Rectal smooth muscle tissue (tissue), 1 donor: ENCODE data around the gene COPE.

Source experiments
- H3K27ac ChIP-seq: one replicate; pipeline ENCODE4 v1.7.0; 2013; ENCODE audit warnings: low read depth, low read length, inconsistent platforms
- H3K27me3 ChIP-seq: one replicate; pipeline ENCODE4 v1.7.0; 2013; ENCODE audit warnings: low read length; ENCODE audit not compliant: control insufficient read depth, insufficient read depth
- H3K36me3 ChIP-seq: one replicate; pipeline ENCODE4 v1.7.0; 2013; ENCODE audit warnings: low read length; ENCODE audit not compliant: control insufficient read depth, insufficient read depth
- H3K4me1 ChIP-seq: one replicate; pipeline ENCODE4 v1.7.0; 2013; ENCODE audit warnings: low read length; ENCODE audit not compliant: control insufficient read depth, insufficient read depth
- H3K4me3 ChIP-seq: one replicate; pipeline ENCODE4 v1.7.0; 2013; ENCODE audit warnings: low read length
- H3K9ac ChIP-seq: one replicate; pipeline ENCODE4 v1.7.0; 2013; ENCODE audit warnings: low read length

COPE gene

DNA sequence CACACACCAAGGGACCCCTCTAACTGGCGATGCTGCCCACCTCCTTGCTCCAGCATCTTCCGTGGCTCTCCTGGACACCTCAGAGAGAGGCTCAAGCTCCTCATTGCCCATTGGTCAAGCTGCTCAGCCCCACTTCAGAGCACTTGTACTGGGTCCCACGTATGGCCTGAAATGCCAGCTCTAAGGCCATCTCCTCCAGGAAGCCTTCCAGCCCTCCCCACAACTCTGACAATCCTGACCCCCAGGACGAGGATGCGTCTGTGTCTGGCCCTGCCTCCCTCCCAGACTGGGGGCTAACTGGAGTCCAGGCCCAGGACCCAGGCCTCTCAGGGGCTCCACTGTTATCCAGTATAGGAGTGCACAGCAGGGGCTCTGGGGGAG is 29.8 kb upstream of the COPE start:
- H3K27me3 ChIP-seq = no peaks in the 10 kb centered on the region
- no peak overlapping the region for H3K4me3 ChIP-seq
- no peak overlapping the region for H3K27ac ChIP-seq
- H3K4me1 ChIP-seq = no peaks in the 10 kb centered on the region
- H3K36me3 ChIP-seq = no peaks in the 10 kb centered on the region
- no peak overlapping the region for H3K9ac ChIP-seq

DNA sequence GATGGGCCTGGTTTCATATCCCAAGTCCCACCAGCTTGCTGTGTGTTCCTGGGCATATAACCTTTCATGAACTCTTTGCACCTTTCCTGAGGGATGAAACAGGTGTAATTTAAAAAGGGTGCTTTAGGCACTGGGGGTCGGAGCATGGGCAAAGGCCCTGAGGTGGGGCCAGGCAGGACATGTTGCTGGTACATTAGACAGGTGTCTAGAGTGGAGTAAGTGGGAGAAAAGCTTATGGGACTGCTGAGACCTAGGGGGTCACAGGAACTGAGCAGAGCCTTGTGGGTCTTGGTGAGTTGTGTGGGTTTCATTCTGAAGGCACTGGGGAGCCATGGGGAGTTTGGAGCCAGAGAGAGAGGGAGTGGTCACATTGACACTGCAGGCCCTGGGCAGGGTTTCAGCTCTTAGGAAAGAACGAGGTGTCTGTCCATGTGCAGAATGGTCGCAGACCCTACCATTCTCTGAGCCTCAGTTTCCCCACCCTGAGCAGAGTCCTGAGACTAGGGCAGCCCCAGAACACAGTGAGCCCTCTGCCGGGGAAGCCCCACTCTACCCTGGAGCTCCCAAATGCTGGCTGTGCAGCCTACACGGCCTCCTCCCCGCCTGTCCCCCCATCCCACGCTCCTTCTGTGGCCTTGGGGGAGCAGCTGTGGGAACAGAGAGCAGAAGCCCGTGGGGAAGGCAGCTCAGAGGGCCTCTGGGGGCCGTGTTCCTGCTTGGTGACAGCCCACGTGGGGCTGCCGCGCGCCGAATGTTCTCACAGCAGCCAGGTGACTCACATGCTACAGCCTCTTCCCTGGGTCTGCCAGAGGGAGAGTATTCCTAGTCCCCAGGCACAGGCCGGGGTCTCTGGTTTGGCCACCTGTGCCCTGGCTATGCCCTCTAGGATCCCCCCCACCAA is 29.1 kb upstream of the COPE start:
- no peak overlapping the region for H3K4me3 ChIP-seq
- H3K36me3 ChIP-seq = no peaks in the 10 kb centered on the region
- H3K9ac ChIP-seq = no peak overlapping the region
- no peaks in the 10 kb centered on the region for H3K27me3 ChIP-seq
- H3K4me1 ChIP-seq = no peaks in the 10 kb centered on the region
- no peak overlapping the region for H3K27ac ChIP-seq

DNA sequence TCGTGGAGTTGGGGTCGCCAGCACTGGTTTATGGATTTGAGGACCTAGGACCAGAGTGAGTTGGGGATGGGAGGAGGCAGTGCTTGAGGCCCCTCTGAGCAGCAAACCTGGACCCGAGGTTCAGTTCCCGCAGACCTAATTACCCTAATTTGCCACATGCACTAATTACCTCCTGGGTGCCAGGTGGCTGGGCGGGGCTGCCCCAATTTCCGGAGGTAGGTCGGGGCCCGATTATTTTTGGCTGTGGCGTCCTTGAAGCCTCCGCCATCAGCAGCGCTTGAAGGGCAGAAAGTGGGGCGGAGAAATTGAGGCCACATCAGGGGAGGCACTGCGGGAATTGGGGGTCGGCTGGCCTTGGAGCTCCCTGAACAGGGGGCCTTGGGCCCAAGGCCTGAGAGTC is 27.7 kb upstream of the COPE start:
- Histone ChIP-seq H3K27ac (no peak overlapping the region), H3K4me1 (no peaks in the 10 kb centered on the region), H3K36me3 (no peaks in the 10 kb centered on the region), H3K4me3 (no peak overlapping the region), H3K9ac (no peak overlapping the region), H3K27me3 (no peaks in the 10 kb centered on the region)

DNA sequence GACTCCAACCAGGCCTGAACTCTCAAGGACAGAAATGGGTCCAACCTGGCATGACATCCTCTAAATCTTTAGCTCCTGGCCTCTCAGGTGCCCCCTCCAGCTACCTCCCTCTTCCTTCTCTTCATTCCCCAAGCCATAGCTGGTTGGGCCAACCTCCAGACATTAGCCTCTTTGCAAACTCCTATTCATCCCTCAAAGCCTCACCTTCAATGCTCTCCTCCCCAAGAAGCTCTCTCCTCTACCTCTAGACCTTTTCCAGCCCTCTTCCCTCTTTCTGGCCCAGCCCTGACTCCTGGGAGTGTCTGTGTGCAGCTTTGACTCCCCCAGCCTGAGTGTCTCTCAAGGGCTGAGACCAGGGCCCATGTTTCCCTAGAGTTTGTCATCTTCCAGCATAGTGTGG is 27.1 kb upstream of the COPE start:
- no peak overlapping the region for H3K27ac ChIP-seq
- H3K4me1 ChIP-seq = no peaks in the 10 kb centered on the region
- no peaks in the 10 kb centered on the region for H3K36me3 ChIP-seq

DNA sequence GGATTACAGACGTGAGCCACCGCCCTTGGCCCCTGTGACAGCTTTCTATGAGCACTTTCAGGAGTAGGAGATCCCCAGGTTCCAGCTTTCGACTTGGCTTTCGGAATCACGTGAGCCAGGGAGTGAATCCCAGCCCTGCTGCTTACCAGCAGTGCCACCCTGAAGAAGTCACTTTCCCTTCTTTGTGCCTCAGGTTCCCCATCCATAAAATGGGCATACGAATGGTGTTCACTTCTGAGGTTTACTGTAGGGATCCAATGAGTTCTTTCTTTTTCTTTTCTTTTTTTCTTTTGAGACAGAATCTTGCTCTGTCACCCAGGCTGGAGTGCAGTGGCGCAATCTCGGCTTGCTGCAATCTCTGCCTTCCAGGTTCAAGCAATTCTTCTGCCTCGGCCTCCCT is 26.1 kb upstream of the COPE start:
- Histone ChIP-seq H3K36me3 (no peaks in the 10 kb centered on the region), H3K27ac (no peak overlapping the region), H3K4me1 (no peaks in the 10 kb centered on the region), H3K9ac (no peak overlapping the region), H3K27me3 (no peaks in the 10 kb centered on the region), H3K4me3 (no peak overlapping the region)

More for the DNA sequence above, 27.1 kb upstream of the COPE start:
- Histone ChIP-seq H3K9ac (no peak overlapping the region), H3K4me3 (no peak overlapping the region), H3K27me3 (no peaks in the 10 kb centered on the region)

- Histone ChIP-seq H3K9ac (no peak overlapping the region), H3K4me1 (no peaks in the 10 kb centered on the region), H3K27me3 (no peaks in the 10 kb centered on the region), H3K36me3 (no peaks in the 10 kb centered on the region), H3K4me3 (no peak overlapping the region), H3K27ac (no peak overlapping the region)
Measured at GRCh38 chr19:18943465-18943864, 24.3 kb upstream of the COPE start.

GRCh38 chr19:18942692-18943091 is 23.5 kb upstream of the COPE start:
- H3K9ac ChIP-seq = no peak overlapping the region
- no peaks in the 10 kb centered on the region for H3K4me1 ChIP-seq
- H3K27me3 ChIP-seq = no peaks in the 10 kb centered on the region
- no peak overlapping the region for H3K27ac ChIP-seq
- H3K36me3 ChIP-seq = no peaks in the 10 kb centered on the region
- no peak overlapping the region for H3K4me3 ChIP-seq

DNA sequence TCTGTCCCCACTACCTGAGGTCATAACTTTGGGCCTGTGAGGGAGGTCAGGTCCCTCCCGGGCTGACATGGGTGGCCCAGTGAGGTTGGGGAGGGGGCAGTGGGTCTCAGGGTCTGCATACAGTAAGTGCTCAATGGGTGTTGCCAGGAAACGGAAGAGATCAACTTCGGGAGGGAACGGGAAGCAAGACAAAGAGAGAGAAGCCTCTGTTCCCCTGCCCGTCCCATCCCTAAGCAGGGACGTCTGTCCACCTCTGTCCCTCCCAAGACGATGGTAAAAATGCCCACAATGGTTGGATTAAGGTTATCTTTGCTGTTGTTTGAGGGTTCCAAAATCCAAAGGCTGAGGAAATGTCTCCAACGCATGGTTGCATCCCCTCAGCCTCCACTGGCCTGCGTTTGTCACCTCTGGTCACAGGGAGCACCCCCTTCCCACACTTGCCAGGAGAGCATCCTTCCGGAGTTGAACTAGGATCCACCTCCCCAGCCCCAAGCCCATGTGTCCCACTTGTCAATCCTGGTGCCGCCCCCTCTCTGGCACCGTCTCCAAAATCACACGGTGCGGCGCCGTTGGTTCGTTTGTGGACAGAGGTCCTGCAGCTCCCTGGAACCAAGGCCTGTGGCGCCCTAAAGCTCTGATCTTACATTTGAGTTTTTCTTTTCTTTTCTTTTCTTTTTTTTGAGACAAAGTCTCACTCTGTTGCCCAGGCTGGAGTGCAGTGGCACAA is 22.6 kb upstream of the COPE start:
- Histone ChIP-seq H3K36me3 (no peaks in the 10 kb centered on the region), H3K4me1 (no peaks in the 10 kb centered on the region), H3K4me3 (peak overlapping the region; percentile 47), H3K27me3 (no peaks in the 10 kb centered on the region), H3K9ac (no peak overlapping the region), H3K27ac (no peak overlapping the region)

DNA sequence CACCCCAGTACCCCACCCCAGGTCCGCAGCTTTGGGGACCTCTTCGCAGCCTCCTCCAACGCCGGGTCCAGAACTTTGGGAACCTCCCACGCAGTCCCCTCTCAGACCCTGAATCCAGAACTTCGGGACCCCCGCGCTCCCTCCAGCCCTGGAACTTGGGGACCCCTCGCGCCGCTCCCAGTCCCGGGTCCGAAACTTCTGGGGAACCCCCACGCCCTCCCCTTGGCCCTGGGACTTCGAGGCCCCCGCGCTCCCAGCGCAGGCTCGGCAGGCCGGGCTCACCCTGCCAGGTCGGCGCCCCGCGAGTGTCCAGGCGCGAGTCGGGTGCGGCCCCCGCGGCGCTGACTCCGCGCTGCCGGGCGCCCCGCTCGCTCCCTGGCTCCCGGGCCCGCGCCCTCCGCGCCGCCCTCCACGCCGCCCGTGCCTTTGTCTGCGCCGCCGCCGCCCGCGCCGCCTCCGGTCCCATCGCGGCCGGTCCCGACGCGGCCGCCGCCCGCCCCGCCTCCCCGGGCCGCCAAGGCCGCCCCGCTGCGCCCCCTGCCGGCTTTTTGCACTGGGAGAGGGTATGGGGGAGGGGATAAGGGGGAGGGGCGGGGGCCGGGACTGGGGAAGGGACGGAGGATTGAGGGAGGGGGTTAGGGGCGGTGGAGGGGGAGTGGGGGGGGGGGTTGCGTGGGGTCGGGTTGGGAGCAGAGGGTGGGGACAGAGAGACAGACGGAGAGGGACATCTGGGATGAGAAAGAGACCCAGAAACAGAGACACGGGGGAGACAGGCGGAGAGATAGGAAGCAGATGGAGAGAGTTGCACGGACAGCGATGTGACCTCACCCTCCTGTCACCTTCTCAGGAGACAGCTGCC is 21.8 kb upstream of the COPE start, which contains the start of gene HOMER3:
HOMER3 (minus strand) TSS at position 449 of the 859 bp plus-strand sequence. CDS start 2,235 bp downstream, outside the sequence.
- no peaks in the 10 kb centered on the region for H3K4me1 ChIP-seq
- H3K27ac ChIP-seq = no peak within 1 kb of the TSS
- no peaks in the 10 kb centered on the region for H3K27me3 ChIP-seq
- H3K9ac ChIP-seq = no peak within 1 kb of the TSS
- no peaks in the 10 kb centered on the region for H3K36me3 ChIP-seq
- peak within 1 kb of the TSS; percentile 75 for H3K4me3 ChIP-seq

- peak overlapping the region; percentile 75 for H3K4me3 ChIP-seq
Measured at GRCh38 chr19:18939922-18940768, 21.0 kb upstream of the COPE start.

DNA sequence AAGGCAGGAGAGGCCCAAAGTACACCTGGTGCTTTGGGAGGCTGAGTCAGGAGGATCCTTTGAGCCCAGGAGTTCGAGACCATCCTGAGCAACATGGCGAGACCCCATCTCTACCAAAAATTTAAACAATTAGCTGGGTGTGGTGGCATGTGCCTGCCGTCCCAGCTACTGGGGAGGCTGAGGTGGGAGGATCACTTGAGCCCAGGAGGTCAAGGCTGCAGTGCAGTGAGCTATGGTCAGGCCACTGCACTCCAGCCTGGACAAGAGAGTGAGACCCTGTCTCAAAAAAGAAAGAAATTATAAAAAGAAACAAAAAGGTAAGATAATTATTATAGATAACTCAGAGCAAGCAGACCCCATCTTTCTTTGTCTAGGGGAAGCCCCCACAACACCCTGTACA is 20.0 kb upstream of the COPE start:
- Histone ChIP-seq H3K4me3 (no peak overlapping the region), H3K4me1 (no peaks in the 10 kb centered on the region), H3K27me3 (no peaks in the 10 kb centered on the region), H3K27ac (no peak overlapping the region), H3K36me3 (no peaks in the 10 kb centered on the region), H3K9ac (no peak overlapping the region)

More at GRCh38 chr19:18939922-18940768, 21.0 kb upstream of the COPE start:
- Histone ChIP-seq H3K27ac (no peak overlapping the region), H3K4me1 (no peaks in the 10 kb centered on the region), H3K27me3 (no peaks in the 10 kb centered on the region), H3K9ac (no peak overlapping the region), H3K36me3 (no peaks in the 10 kb centered on the region)
